ENCODE data around the gene HOXC6. TPM values are rescaled to one million over a fixed set of nuclear protein-coding genes. Genes with fewer than 3 reads are reported as not detected.

HOXC6 gene
- total and polyA plus RNA-seq, 2 of the 13 experiments (the other 11 are each of a cell fraction or from before 2014, with no cell fraction given): not detected

GRCh38 chr12:53983568-53983949 is 44.7 kb upstream of the HOXC6 start (continued):
- TF ChIP-seq, protein P1, sequence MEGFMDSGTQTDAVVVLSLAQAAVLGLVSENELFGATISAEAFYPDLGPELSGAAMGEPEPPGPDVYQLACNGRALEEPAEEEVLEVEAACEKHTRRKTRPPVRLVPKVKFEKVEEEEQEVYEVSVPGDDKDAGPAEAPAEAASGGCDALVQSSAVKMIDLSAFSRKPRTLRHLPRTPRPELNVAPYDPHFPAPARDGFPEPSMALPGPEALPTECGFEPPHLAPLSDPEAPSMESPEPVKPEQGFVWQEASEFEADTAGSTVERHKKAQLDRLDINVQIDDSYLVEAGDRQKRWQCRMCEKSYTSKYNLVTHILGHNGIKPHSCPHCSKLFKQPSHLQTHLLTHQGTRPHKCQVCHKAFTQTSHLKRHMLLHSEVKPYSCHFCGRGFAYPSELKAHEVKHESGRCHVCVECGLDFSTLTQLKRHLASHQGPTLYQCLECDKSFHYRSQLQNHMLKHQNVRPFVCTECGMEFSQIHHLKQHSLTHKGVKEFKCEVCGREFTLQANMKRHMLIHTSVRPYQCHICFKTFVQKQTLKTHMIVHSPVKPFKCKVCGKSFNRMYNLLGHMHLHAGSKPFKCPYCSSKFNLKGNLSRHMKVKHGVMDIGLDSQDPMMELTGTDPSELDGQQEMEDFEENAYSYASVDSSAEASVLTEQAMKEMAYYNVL (CRISPR knock-in tag; IDR thresholded peaks at IDR 0.05; ENCODE audit: borderline replicate concordance): no peak
- TF ChIP-seq NFIB (CRISPR knock-in tag; IDR thresholded peaks at IDR 0.05; ENCODE audit: borderline replicate concordance): no peak
- TF ChIP-seq PHF8 (CRISPR knock-in tag; IDR thresholded peaks at IDR 0.05): no peak

- no peak for ATAC-seq
- FAIRE-seq: no peak
- no peaks in the 10 kb centered on the region for H3K79me2 ChIP-seq (ENCODE audit: insufficient read depth, low read length)
- no peaks in the 10 kb centered on the region for H3K9me3 ChIP-seq (ENCODE audit: low read length)
- H3K27ac ChIP-seq (ENCODE audit: extremely low read length, insufficient read depth, low read length): no peak overlapping the region
- H3K9ac ChIP-seq (ENCODE audit: insufficient read depth, low read depth, low read length): no peak overlapping the region
- no peak overlapping the region for H3K4me3 ChIP-seq (replicated peaks in 1 of 3; ENCODE audit: insufficient read depth in 1 of 3, low read depth in 2 of 3, low read length in 3 of 3)
- no peaks in the 10 kb centered on the region for H4K20me1 ChIP-seq (ENCODE audit: insufficient read depth, low read length)
- H3K27me3 ChIP-seq (ENCODE audit: control insufficient read depth in 1 of 2, insufficient read depth in 2 of 2, low read length in 2 of 2): peaks cover 5 to 46% of the 10 kb centered on the region in 2 experiments
- H3K4me1 ChIP-seq (ENCODE audit: insufficient read depth, low read length): peaks cover 36% of the 10 kb centered on the region
- 77% methylated on average over 27 of the region's 30 CpGs for WGBS (ENCODE audit: low lambda C conversion rate)
- no peak overlapping the region for H3K4me2 ChIP-seq (ENCODE audit: low read depth, low read length)
- in situ Hi-C loops (cut with HindIII; ENCODE audit: extremely low pct_ligation_motif_present, low pct_unique_long_range_greater_than_20kb) (no loop called here), intact Hi-C loops (cut with micrococcal nuclease; ENCODE audit: unreplicated experiment) (no loop called here)
- no peak overlapping the region for H2AFZ ChIP-seq (ENCODE audit: low read length)
- no peaks in the 10 kb centered on the region for H3K36me3 ChIP-seq (replicated peaks in 1 of 2; ENCODE audit: control insufficient read depth in 1 of 2, insufficient read depth in 2 of 2, low read length in 2 of 2)
- POLR2A ChIA-PET: no interaction called here
- no peak for DNase-seq (ENCODE audit: low spot score)
- no TSS peak for BruUV-seq (replicated peaks)
- TF ChIP-seq HOXA3 (CRISPR knock-in tag; IDR thresholded peaks at IDR 0.05) (no peak), ZNF788 (CRISPR knock-in tag; IDR thresholded peaks at IDR 0.05; ENCODE audit: borderline replicate concordance) (no peak), ZNF850 (CRISPR knock-in tag; conservative IDR thresholded peaks at IDR 0.05) (no peak), HNF4A (CRISPR knock-in tag; IDR thresholded peaks at IDR 0.05) (no peak), ZNF768 (CRISPR knock-in tag; IDR thresholded peaks at IDR 0.05) (no peak), PCBP1 (IDR thresholded peaks at IDR 0.05; ENCODE audit: borderline replicate concordance, low read depth, low read length) (no peak), BRCA1 (CRISPR knock-in tag; IDR thresholded peaks at IDR 0.05) (no peak), SIX4 (CRISPR knock-in tag; IDR thresholded peaks at IDR 0.05) (no peak)
- CTCF ChIA-PET (ENCODE audit: low intra/inter-chr PET ratio, low total read pairs): interaction anchor here (0.9 to 2.3 kb wide), 3 partner anchors 217 to 233 kb away, joined by 3 to 12 read pairs (median 8); no protein-coding TSS in a partner anchor
These were observed 44.2 kb upstream of the HOXC6 start for GRCh38 chr12:53983950-53984572.

All from HepG2 (cell line).